ENCODE data around the gene MYOZ1. TPM values are rescaled to one million over a fixed set of nuclear protein-coding genes. Genes with fewer than 3 reads are reported as not detected.

Gene MYOZ1
- total RNA-seq, 1 donor from 2014 or later: 1.4 TPM

- Mint-ChIP-seq H3K9me3 (no peaks in the 10 kb centered on the region), H3K27me3 (ENCODE audit: low read depth) (peaks cover 27% of the 10 kb centered on the region), H3K36me3 (no peaks in the 10 kb centered on the region), H3K27ac (peak overlapping the region; percentile 76), H3K4me1 (peaks cover 29% of the 10 kb centered on the region), H3K4me3 (no peak overlapping the region)
- no peak for DNase-seq (ENCODE audit: low spot score in 2 of 2, unreplicated experiment in 2 of 2)
- TF ChIP-seq CTCF (IDR thresholded peaks at IDR 0.05; ENCODE audit: unreplicated experiment): no peak
Measured at GRCh38 chr10:73591935-73592699, 49.2 kb downstream of the MYOZ1 start.

GRCh38 chr10:73590881-73591799 lies 50.1 kb downstream of the MYOZ1 start, which contains the start of gene USP54:
TSS of gene USP54 (minus strand) at chr10:73591342. CDS start at chr10:73575658, 15,684 bp downstream.
- H3K27ac Mint-ChIP-seq: peak within 1 kb of the TSS; percentile 76

GRCh38 chr10:73589563-73590126 lies 51.6 kb downstream of the MYOZ1 start:
- peaks cover 8% of the 10 kb centered on the region for H3K9me3 Mint-ChIP-seq
- peak overlapping the region; percentile 6 for H3K27ac Mint-ChIP-seq

More at GRCh38 chr10:73590881-73591799, 50.1 kb downstream of the MYOZ1 start, which contains the start of gene USP54:
- H3K27me3 Mint-ChIP-seq (ENCODE audit: low read depth): peaks cover 29% of the 10 kb centered on the region
- no peak for TF ChIP-seq CTCF (IDR thresholded peaks at IDR 0.05; ENCODE audit: unreplicated experiment)
- DNase-seq (ENCODE audit: low spot score in 2 of 2, unreplicated experiment in 2 of 2): no peak
- no peaks in the 10 kb centered on the region for H3K36me3 Mint-ChIP-seq
- no peaks in the 10 kb centered on the region for H3K9me3 Mint-ChIP-seq
- H3K4me1 Mint-ChIP-seq: peaks cover 38% of the 10 kb centered on the region
- H3K4me3 Mint-ChIP-seq: peak within 1 kb of the TSS; percentile 7

GRCh38 chr10:73588656-73589055 lies 52.6 kb downstream of the MYOZ1 start:
- Mint-ChIP-seq H3K27ac (no peak overlapping the region), H3K27me3 (ENCODE audit: low read depth) (peaks cover 37% of the 10 kb centered on the region), H3K36me3 (no peaks in the 10 kb centered on the region), H3K4me1 (peaks cover 41% of the 10 kb centered on the region), H3K9me3 (peaks cover 8% of the 10 kb centered on the region), H3K4me3 (no peak overlapping the region)
- TF ChIP-seq CTCF (IDR thresholded peaks at IDR 0.05; ENCODE audit: unreplicated experiment): no peak
- DNase-seq (ENCODE audit: low spot score in 2 of 2, unreplicated experiment in 2 of 2): no peak

More at GRCh38 chr10:73589563-73590126, 51.6 kb downstream of the MYOZ1 start:
- no peaks in the 10 kb centered on the region for H3K36me3 Mint-ChIP-seq
- TF ChIP-seq CTCF (IDR thresholded peaks at IDR 0.05; ENCODE audit: unreplicated experiment): no peak
- peaks cover 41% of the 10 kb centered on the region for H3K4me1 Mint-ChIP-seq
- peaks cover 36% of the 10 kb centered on the region for H3K27me3 Mint-ChIP-seq (ENCODE audit: low read depth)
- H3K4me3 Mint-ChIP-seq: no peak overlapping the region
- DNase-seq (ENCODE audit: low spot score in 2 of 2, unreplicated experiment in 2 of 2): no peak

- Mint-ChIP-seq H3K4me3 (no peak overlapping the region), H3K9me3 (peaks cover 11% of the 10 kb centered on the region), H3K27ac (peak overlapping the region; percentile 5), H3K4me1 (peaks cover 33% of the 10 kb centered on the region), H3K36me3 (peaks cover 4% of the 10 kb centered on the region), H3K27me3 (ENCODE audit: low read depth) (peaks cover 47% of the 10 kb centered on the region)
- no peak for DNase-seq (ENCODE audit: low spot score in 2 of 2, unreplicated experiment in 2 of 2)
- no peak for TF ChIP-seq CTCF (IDR thresholded peaks at IDR 0.05; ENCODE audit: unreplicated experiment)
Measured at GRCh38 chr10:73586583-73586984, 54.7 kb downstream of the MYOZ1 start.
